ENCODE data around the gene GSTM1.
A peak's percentile ranks its signal among the peaks of the same experiment; 100 is the strongest.

Gene GSTM1

DNA sequence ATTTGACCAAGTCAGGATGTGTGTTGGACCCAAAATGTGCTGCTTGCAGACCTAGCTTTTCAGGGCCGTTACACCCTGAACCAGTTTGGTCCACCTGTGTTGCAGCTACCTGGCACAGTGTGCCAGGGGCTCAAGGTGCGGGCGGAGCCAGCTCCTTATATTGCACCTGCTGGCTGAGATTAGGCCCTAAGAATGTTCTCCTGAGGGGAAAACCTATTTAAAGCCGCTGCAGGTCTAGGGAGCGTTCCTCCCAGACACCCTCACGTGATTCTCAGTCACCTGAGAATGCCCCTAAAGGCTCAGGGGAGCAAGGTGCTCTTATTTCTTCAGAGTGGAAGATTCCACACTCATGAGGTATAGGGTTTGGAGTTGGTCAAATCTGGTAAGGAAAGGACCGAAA is 41.3 kb downstream of the GSTM1 start:
- no peak for DNase-seq (ENCODE audit: low spot score)

- DNase-seq (ENCODE audit: low spot score) = no peak
These were observed 43.0 kb downstream of the GSTM1 start for GRCh38 chr1:109730666-109731065.

- no peak for DNase-seq (ENCODE audit: low spot score)
These were observed 44.8 kb downstream of the GSTM1 start for GRCh38 chr1:109732390-109732881.

DNA sequence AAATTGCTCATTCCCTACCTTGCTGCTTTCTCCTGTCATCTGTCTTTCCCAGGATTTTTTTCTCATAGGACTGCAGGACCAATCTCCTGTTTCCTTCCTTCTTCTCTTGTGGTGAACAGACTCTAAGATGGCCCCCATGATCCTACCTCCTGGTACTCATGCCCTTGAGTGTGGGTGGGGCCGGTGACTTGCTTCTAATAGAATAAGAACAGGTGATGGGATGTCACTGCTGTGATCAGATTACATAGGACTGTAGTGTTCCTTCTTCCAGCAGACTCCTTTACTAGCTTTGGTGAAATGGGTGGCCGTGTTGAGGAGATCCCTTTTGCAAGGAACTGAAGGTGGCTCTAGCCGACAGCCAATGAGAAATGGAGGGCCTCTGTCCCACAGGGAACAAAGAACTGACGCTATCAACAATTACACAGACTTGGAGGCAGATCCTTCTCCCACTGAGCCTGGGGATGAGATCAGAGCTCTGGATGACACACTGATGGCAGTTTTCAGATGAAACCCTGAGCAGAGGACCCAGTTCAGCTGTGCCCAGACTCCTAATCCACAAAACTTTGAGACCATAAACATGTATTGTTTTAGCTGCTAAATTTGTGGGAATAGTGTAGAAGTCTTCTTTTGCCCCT is 45.7 kb downstream of the GSTM1 start:
- no peak for DNase-seq (ENCODE audit: low spot score)

GRCh38 chr1:109739738-109740614 is 52.4 kb downstream of the GSTM1 start:
- DNase-seq (ENCODE audit: low spot score) = peak; percentile 91

- DNase-seq (ENCODE audit: low spot score) = no peak
These were observed 53.2 kb downstream of the GSTM1 start, which contains the start of gene GSTM3 for GRCh38 chr1:109740615-109741373. TSS of gene GSTM3 (minus strand) at chr1:109741038. CDS start at chr1:109740287, 751 bp downstream.

Data from iPS-NIHi11 (cell line).